ENCODE data around the gene LIPE. TPM values are rescaled to one million over a fixed set of nuclear protein-coding genes. Genes with fewer than 3 reads are reported as not detected.
A peak's percentile ranks its signal among the peaks of the same experiment; 100 is the strongest.
"Not testable (repeated sequence)": the region's sequence is repeated elsewhere in the genome, so short reads cannot be mapped to it uniquely, and the experiment has no call there.

LIPE gene
- total RNA-seq, 4 donors from 2014 or later = 33.9 to 82.6 (median 51.5) TPM

GRCh38 chr19:42466521-42467182 lies 39.5 kb upstream of the LIPE start:
- Histone ChIP-seq H3K27ac (peak overlapping the region; percentile 11), H3K4me1 (no peaks in the 10 kb centered on the region), H3K36me3 (no peaks in the 10 kb centered on the region), H3K4me3 (no peak overlapping the region), H3K27me3 (no peaks in the 10 kb centered on the region), H3K9me3 (no peaks in the 10 kb centered on the region)
- DNase-seq (ENCODE audit: low spot score in 2 of 2) = no peak
- WGBS = 67% methylated on average over 5 of the region's 5 CpGs
- no peak for TF ChIP-seq POLR2A (IDR thresholded peaks at IDR 0.05)
- TF ChIP-seq CTCF (IDR thresholded peaks at IDR 0.05) = no peak
- no peak for TF ChIP-seq EP300 (IDR thresholded peaks at IDR 0.05)
- TF ChIP-seq POLR2AphosphoS5 (IDR thresholded peaks at IDR 0.05) = no peak

GRCh38 chr19:42465827-42466280 lies 38.7 kb upstream of the LIPE start:
- no peaks in the 10 kb centered on the region for H3K36me3 ChIP-seq
- WGBS = 83% methylated on average over 5 of the region's 5 CpGs
- H3K27me3 ChIP-seq = no peaks in the 10 kb centered on the region
- no peak for TF ChIP-seq EP300 (IDR thresholded peaks at IDR 0.05)
- no peak for TF ChIP-seq POLR2AphosphoS5 (IDR thresholded peaks at IDR 0.05)
- TF ChIP-seq CTCF (IDR thresholded peaks at IDR 0.05) = no peak
- no peak for TF ChIP-seq POLR2A (IDR thresholded peaks at IDR 0.05)
- no peak overlapping the region for H3K4me3 ChIP-seq
- H3K27ac ChIP-seq = no peak overlapping the region
- H3K9me3 ChIP-seq = no peaks in the 10 kb centered on the region
- H3K4me1 ChIP-seq = no peaks in the 10 kb centered on the region
- no peak for DNase-seq (ENCODE audit: low spot score in 2 of 2)

- WGBS = 85% methylated on average over 4 of the region's 4 CpGs
- no peak for DNase-seq (ENCODE audit: low spot score in 2 of 2)
- Histone ChIP-seq H3K4me1 (no peaks in the 10 kb centered on the region), H3K36me3 (no peaks in the 10 kb centered on the region), H3K9me3 (no peaks in the 10 kb centered on the region), H3K27ac (peak overlapping the region; percentile 22), H3K4me3 (no peak overlapping the region), H3K27me3 (no peaks in the 10 kb centered on the region)
- TF ChIP-seq POLR2AphosphoS5 (IDR thresholded peaks at IDR 0.05) = no peak
- TF ChIP-seq POLR2A (IDR thresholded peaks at IDR 0.05) = no peak
Measured at GRCh38 chr19:42461700-42462324, 34.6 kb upstream of the LIPE start.

- not testable (repeated sequence) for H3K9me3 ChIP-seq; DNase-seq (ENCODE audit: low spot score in 2 of 2); H3K4me1 ChIP-seq; H3K27me3 ChIP-seq; H3K36me3 ChIP-seq; H3K4me3 ChIP-seq
- H3K27ac ChIP-seq = peak overlapping the region; percentile 5
- 86% methylated on average over 8 of the region's 8 CpGs for WGBS
Measured at GRCh38 chr19:42461231-42461630, 34.0 kb upstream of the LIPE start.

GRCh38 chr19:42459926-42460325 lies 32.7 kb upstream of the LIPE start:
- no peaks in the 10 kb centered on the region for H3K36me3 ChIP-seq
- no peak overlapping the region for H3K27ac ChIP-seq
- H3K4me3 ChIP-seq = no peak overlapping the region
- no peaks in the 10 kb centered on the region for H3K9me3 ChIP-seq
- 79% methylated on average over 2 of the region's 2 CpGs for WGBS
- no peak for DNase-seq (ENCODE audit: low spot score in 2 of 2)
- no peak for TF ChIP-seq CTCF (IDR thresholded peaks at IDR 0.05)
- H3K27me3 ChIP-seq = no peaks in the 10 kb centered on the region
- no peaks in the 10 kb centered on the region for H3K4me1 ChIP-seq

GRCh38 chr19:42455621-42456081 lies 28.5 kb upstream of the LIPE start:
- H3K9me3 ChIP-seq = no peaks in the 10 kb centered on the region
- DNase-seq (ENCODE audit: low spot score in 2 of 2) = no peak
- H3K4me3 ChIP-seq = no peak overlapping the region
- no peaks in the 10 kb centered on the region for H3K36me3 ChIP-seq
- WGBS = 61% methylated on average over 1 of the region's 1 CpG
- no peaks in the 10 kb centered on the region for H3K27me3 ChIP-seq
- no peak for TF ChIP-seq EP300 (IDR thresholded peaks at IDR 0.05)
- no peak for TF ChIP-seq POLR2A (IDR thresholded peaks at IDR 0.05)
- TF ChIP-seq POLR2AphosphoS5 (IDR thresholded peaks at IDR 0.05) = no peak
- no peak for TF ChIP-seq CTCF (IDR thresholded peaks at IDR 0.05)
- no peaks in the 10 kb centered on the region for H3K4me1 ChIP-seq
- H3K27ac ChIP-seq = no peak overlapping the region
